HCT116 (cell line): ENCODE data around the gene RGSL1.

Source experiments
- CEBPB ChIP-seq: IDR thresholded peaks from 2 replicates; pipeline ENCODE4 v1.6.1; 2012; ENCODE audit warnings: low read depth
- CTCF ChIP-seq, 3 experiments: fragments of 200-600 bp in 1 of 3; sonication (generic) in 1 of 3; IDR thresholded peaks in 2 of 3; conservative IDR thresholded peaks in 1 of 3; 2 replicates each; pipeline ENCODE4 v1.5.1; 2012 to 2017; ENCODE audit warnings: low read depth in 2 of 3, low read length in 2 of 3, antibody characterized with exemption in 1 of 3, borderline replicate concordance in 1 of 3, control low read depth in 1 of 3, mild to moderate bottlenecking in 1 of 3, mixed read lengths in 1 of 3, mixed run types in 1 of 3, moderate library complexity in 1 of 3; ENCODE audit not compliant: insufficient read depth in 1 of 3
- EZH2 ChIP-seq: fragments of 200-600 bp; sonication (generic); IDR thresholded peaks from 2 replicates; pipeline ENCODE4 v1.6.1; 2017; ENCODE audit warnings: antibody characterized with exemption, mixed run types
- EZH2phosphoT487 ChIP-seq: fragments of 200-600 bp; IDR thresholded peaks from 2 replicates; pipeline ENCODE4 v1.6.1; 2018; ENCODE audit warnings: antibody characterized with exemption, borderline replicate concordance
- JUND ChIP-seq: IDR thresholded peaks from 2 replicates; pipeline ENCODE4 v1.6.1; 2012
- POLR2AphosphoS5 ChIP-seq: IDR thresholded peaks from 2 replicates; pipeline ENCODE4 v1.6.1; 2011; ENCODE audit warnings: mild to moderate bottlenecking, low read depth, low read length, moderate library complexity
- RAD21 ChIP-seq: IDR thresholded peaks from 2 replicates; pipeline ENCODE4 v1.6.1; 2012; ENCODE audit warnings: low read depth, mild to moderate bottlenecking
- REST ChIP-seq: IDR thresholded peaks from 2 replicates; pipeline ENCODE4 v1.6.1; 2012; ENCODE audit warnings: low read depth
- TCF7L2 ChIP-seq: IDR thresholded peaks from 2 replicates; pipeline ENCODE4 v1.7.0; 2011; ENCODE audit warnings: borderline replicate concordance, inconsistent platforms; ENCODE audit not compliant: insufficient read depth, insufficient read length; ENCODE audit errors: extremely low read depth
- ZFX ChIP-seq: fragments of 450-650 bp; IDR thresholded peaks from 2 replicates; pipeline ENCODE4 v1.6.1; 2017

GRCh38 chr1:182485861-182486260 is 35.9 kb downstream of the RGSL1 start:
- TF ChIP-seq CEBPB (no peak), REST (no peak), POLR2AphosphoS5 (no peak), EZH2phosphoT487 (no peak), CTCF (IDR thresholded peaks at IDR 0.05 in 2 of 3, conservative IDR thresholded peaks at IDR 0.05 in 1 of 3; ENCODE audit: borderline replicate concordance in 1 of 3, insufficient read depth in 1 of 3, low read depth in 2 of 3, low read length in 2 of 3) (no peak), EZH2 (no peak), ZFX (no peak), RAD21 (no peak), JUND (no peak), TCF7L2 (no peak)
